Measurements from ENCODE around the gene FAM81A. TPM values are rescaled to one million over a fixed set of nuclear protein-coding genes. Genes with fewer than 3 reads are reported as not detected.
"Not testable (repeated sequence)": the region's sequence is repeated elsewhere in the genome, so short reads cannot be mapped to it uniquely, and the experiment has no call there.

Gene FAM81A
- total RNA-seq, 3 donors from 2014 or later (not counting 1 experiment from before 2014, with no cell fraction given) = 1.0 TPM; not detected in 2

GRCh38 chr15:59522988-59523461, 85.0 kb downstream of the FAM81A start:
- WGBS (ENCODE audit: insufficient coverage) = 54% methylated on average over 11 of the region's 15 CpGs
- DNase-seq (peak in 1 of 2 donors; percentile 78), ATAC-seq (peak in 2 of 3 donors; percentile 50 to 65)
- Histone ChIP-seq H3K4me1 (ENCODE audit: control insufficient read depth, insufficient read depth, low read length) (peaks cover 31% of the 10 kb centered on the region), H3K9me3 (ENCODE audit: control insufficient read depth, insufficient read depth, low read length) (no peaks in the 10 kb centered on the region), H3K27me3 (ENCODE audit: control insufficient read depth, insufficient read depth, low read length) (peaks cover 21% of the 10 kb centered on the region), H3K36me3 (ENCODE audit: control insufficient read depth, insufficient read depth, low read length) (no peaks in the 10 kb centered on the region), H3K4me3 (ENCODE audit: low read length) (no peak overlapping the region), H3K27ac (ENCODE audit: low read length) (no peak overlapping the region)
- H3K27ac Mint-ChIP-seq = no peak overlapping the region
- intact Hi-C loops (cut with micrococcal nuclease) = no loop called here
- peaks cover 22 to 41% of the 10 kb centered on the region in 2 donors for H3K27me3 Mint-ChIP-seq (ENCODE audit: low read depth in 2 of 2)
- H3K4me1 Mint-ChIP-seq = peaks cover 19 to 23% of the 10 kb centered on the region in 2 donors
- TF ChIP-seq CTCF (IDR thresholded peaks at IDR 0.05) = no peak
- no peak overlapping the region for H3K4me3 Mint-ChIP-seq
- H3K9me3 Mint-ChIP-seq = no peaks in the 10 kb centered on the region
- H3K36me3 Mint-ChIP-seq = no peaks in the 10 kb centered on the region

GRCh38 chr15:59523702-59524101, 85.7 kb downstream of the FAM81A start:
- peak overlapping the region; percentile 31 for H3K4me3 Mint-ChIP-seq
- H3K27me3 ChIP-seq (ENCODE audit: control insufficient read depth, insufficient read depth, low read length) = peaks cover 21% of the 10 kb centered on the region
- H3K4me1 ChIP-seq (ENCODE audit: control insufficient read depth, insufficient read depth, low read length) = peaks cover 30% of the 10 kb centered on the region
- DNase-seq = no peak
- peaks cover 22 to 41% of the 10 kb centered on the region in 2 donors for H3K27me3 Mint-ChIP-seq (ENCODE audit: low read depth in 2 of 2)
- peaks cover 21 to 23% of the 10 kb centered on the region in 2 donors for H3K4me1 Mint-ChIP-seq
- H3K9me3 ChIP-seq (ENCODE audit: control insufficient read depth, insufficient read depth, low read length) = no peaks in the 10 kb centered on the region
- TF ChIP-seq CTCF (IDR thresholded peaks at IDR 0.05) = no peak
- no peak overlapping the region for H3K27ac Mint-ChIP-seq
- no peak overlapping the region for H3K4me3 ChIP-seq (ENCODE audit: low read length)
- H3K9me3 Mint-ChIP-seq = no peaks in the 10 kb centered on the region
- H3K36me3 ChIP-seq (ENCODE audit: control insufficient read depth, insufficient read depth, low read length) = no peaks in the 10 kb centered on the region
- 93% methylated on average over 6 of the region's 6 CpGs for WGBS (ENCODE audit: insufficient coverage)
- no peak for ATAC-seq
- peak overlapping the region; percentile 58 for H3K27ac ChIP-seq (ENCODE audit: low read length)
- no peaks in the 10 kb centered on the region for H3K36me3 Mint-ChIP-seq
- intact Hi-C loops (cut with micrococcal nuclease) = no loop called here

- Histone ChIP-seq H3K27me3 (ENCODE audit: control insufficient read depth, insufficient read depth, low read length) (peaks cover 21% of the 10 kb centered on the region), H3K4me3 (ENCODE audit: low read length) (no peak overlapping the region), H3K9me3 (ENCODE audit: control insufficient read depth, insufficient read depth, low read length) (no peaks in the 10 kb centered on the region), H3K4me1 (ENCODE audit: control insufficient read depth, insufficient read depth, low read length) (peaks cover 30% of the 10 kb centered on the region), H3K27ac (ENCODE audit: low read length) (peak overlapping the region; percentile 58), H3K36me3 (ENCODE audit: control insufficient read depth, insufficient read depth, low read length) (no peaks in the 10 kb centered on the region)
- no peak overlapping the region for H3K4me3 Mint-ChIP-seq
- H3K36me3 Mint-ChIP-seq = no peaks in the 10 kb centered on the region
- peaks cover 23 to 25% of the 10 kb centered on the region in 2 donors for H3K4me1 Mint-ChIP-seq
- DNase-seq (peak in 1 of 2 donors; percentile 34), ATAC-seq (peak in 2 of 3 donors; percentile 63 to 84)
- 23% methylated on average over 4 of the region's 5 CpGs for WGBS (ENCODE audit: insufficient coverage)
- H3K27ac Mint-ChIP-seq = no peak overlapping the region
- H3K27me3 Mint-ChIP-seq (ENCODE audit: low read depth in 2 of 2) = peaks cover 21 to 39% of the 10 kb centered on the region in 2 donors
- intact Hi-C loops (cut with micrococcal nuclease) = no loop called here
- H3K9me3 Mint-ChIP-seq = no peaks in the 10 kb centered on the region
- no peak for TF ChIP-seq CTCF (IDR thresholded peaks at IDR 0.05)
Measured at GRCh38 chr15:59524331-59524731, 86.3 kb downstream of the FAM81A start.

DNA sequence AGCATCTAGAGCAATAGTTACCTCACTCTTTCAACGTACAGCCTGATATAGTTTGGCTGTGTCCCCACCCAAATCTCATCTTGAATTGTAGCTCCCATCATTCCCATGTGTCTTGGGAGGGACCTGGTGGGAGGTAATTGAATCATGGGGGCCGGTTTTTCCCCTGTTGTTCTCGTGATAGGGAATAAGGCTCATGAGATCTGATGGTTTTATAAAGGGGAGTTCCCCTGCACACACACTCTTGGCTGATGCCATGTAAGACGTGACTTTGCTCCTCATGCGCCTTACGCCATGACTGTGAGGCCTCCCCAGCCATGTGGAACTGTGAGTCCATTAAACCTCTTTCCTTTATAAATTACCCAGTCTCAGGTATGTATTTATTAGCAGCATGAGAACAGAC, 88.5 kb downstream of the FAM81A start:
- peaks cover 23 to 25% of the 10 kb centered on the region in 2 donors for H3K4me1 Mint-ChIP-seq
- H3K27me3 ChIP-seq (ENCODE audit: control insufficient read depth, insufficient read depth, low read length) = peaks cover 12% of the 10 kb centered on the region
- not testable (repeated sequence) for H3K9me3 Mint-ChIP-seq; H3K36me3 ChIP-seq (ENCODE audit: control insufficient read depth, insufficient read depth, low read length); H3K4me3 ChIP-seq (ENCODE audit: low read length); H3K27ac Mint-ChIP-seq; H3K4me3 Mint-ChIP-seq; H3K36me3 Mint-ChIP-seq; H3K9me3 ChIP-seq (ENCODE audit: control insufficient read depth, insufficient read depth, low read length); ATAC-seq; DNase-seq; H3K27ac ChIP-seq (ENCODE audit: low read length)
- H3K27me3 Mint-ChIP-seq (ENCODE audit: low read depth in 2 of 2) = peaks cover 14 to 30% of the 10 kb centered on the region in 2 donors
- intact Hi-C loops (cut with micrococcal nuclease) = loop anchor here (5.0 kb wide), 1 partner anchor 1964 kb away; no protein-coding TSS in a partner anchor
- 87% methylated on average over 6 of the region's 6 CpGs for WGBS (ENCODE audit: insufficient coverage)
- H3K4me1 ChIP-seq (ENCODE audit: control insufficient read depth, insufficient read depth, low read length) = peaks cover 27% of the 10 kb centered on the region
